Central memory CD4-positive, alpha-beta T cell (primary cell): ENCODE data around the gene GOPC.
A peak's percentile ranks its signal among the peaks of the same experiment; 100 is the strongest.

Experiments used
- DNase-seq: peaks from one replicate; pipeline ENCODE4 v3.0.0; 2022

GOPC gene

GRCh38 chr6:117595099-117595923 is 7.0 kb downstream of the GOPC start:
- DNase-seq = no peak

GRCh38 chr6:117592983-117593759 is 9.1 kb downstream of the GOPC start:
- no peak for DNase-seq

GRCh38 chr6:117591405-117591804 is 10.9 kb downstream of the GOPC start:
- no peak for DNase-seq

- DNase-seq = no peak
These were observed 11.9 kb downstream of the GOPC start for GRCh38 chr6:117590447-117590846.

- DNase-seq = no peak
These were observed 16.7 kb downstream of the GOPC start for GRCh38 chr6:117585647-117586046.

- DNase-seq = no peak
These were observed 28.1 kb downstream of the GOPC start for GRCh38 chr6:117574198-117574597.

- DNase-seq = no peak
These were observed 29.2 kb downstream of the GOPC start for GRCh38 chr6:117573006-117573680.

GRCh38 chr6:117568831-117569410 is 33.4 kb downstream of the GOPC start:
- no peak for DNase-seq

GRCh38 chr6:117568247-117568646 is 34.1 kb downstream of the GOPC start:
- no peak for DNase-seq

GRCh38 chr6:117564681-117565080 is 37.6 kb downstream of the GOPC start:
- no peak for DNase-seq

- no peak for DNase-seq
These were observed 41.2 kb downstream of the GOPC start for GRCh38 chr6:117561128-117561527.

GRCh38 chr6:117559299-117559698 is 43.0 kb downstream of the GOPC start:
- DNase-seq = no peak

- no peak for DNase-seq
These were observed 43.5 kb downstream of the GOPC start for GRCh38 chr6:117558818-117559217.

- no peak for DNase-seq
These were observed 44.4 kb downstream of the GOPC start for GRCh38 chr6:117557951-117558350.

- peak; percentile 32 for DNase-seq
These were observed 46.3 kb downstream of the GOPC start for GRCh38 chr6:117555882-117556498.

GRCh38 chr6:117555262-117555849 is 47.0 kb downstream of the GOPC start:
- DNase-seq = no peak

GRCh38 chr6:117553142-117553541 is 49.2 kb downstream of the GOPC start:
- no peak for DNase-seq

- no peak for DNase-seq
These were observed 49.7 kb downstream of the GOPC start for GRCh38 chr6:117552618-117553017.

GRCh38 chr6:117550618-117551242 is 51.6 kb downstream of the GOPC start:
- DNase-seq = no peak

GRCh38 chr6:117550078-117550600 is 52.2 kb downstream of the GOPC start:
- DNase-seq = no peak

GRCh38 chr6:117549611-117550010 is 52.7 kb downstream of the GOPC start:
- DNase-seq = peak; percentile 30
